ENCODE results near the gene KRTAP10-10. TPM values are rescaled to one million over a fixed set of nuclear protein-coding genes. Genes with fewer than 3 reads are reported as not detected.

KRTAP10-10 gene
- total and polyA plus RNA-seq, 4 donors: not detected

DNA sequence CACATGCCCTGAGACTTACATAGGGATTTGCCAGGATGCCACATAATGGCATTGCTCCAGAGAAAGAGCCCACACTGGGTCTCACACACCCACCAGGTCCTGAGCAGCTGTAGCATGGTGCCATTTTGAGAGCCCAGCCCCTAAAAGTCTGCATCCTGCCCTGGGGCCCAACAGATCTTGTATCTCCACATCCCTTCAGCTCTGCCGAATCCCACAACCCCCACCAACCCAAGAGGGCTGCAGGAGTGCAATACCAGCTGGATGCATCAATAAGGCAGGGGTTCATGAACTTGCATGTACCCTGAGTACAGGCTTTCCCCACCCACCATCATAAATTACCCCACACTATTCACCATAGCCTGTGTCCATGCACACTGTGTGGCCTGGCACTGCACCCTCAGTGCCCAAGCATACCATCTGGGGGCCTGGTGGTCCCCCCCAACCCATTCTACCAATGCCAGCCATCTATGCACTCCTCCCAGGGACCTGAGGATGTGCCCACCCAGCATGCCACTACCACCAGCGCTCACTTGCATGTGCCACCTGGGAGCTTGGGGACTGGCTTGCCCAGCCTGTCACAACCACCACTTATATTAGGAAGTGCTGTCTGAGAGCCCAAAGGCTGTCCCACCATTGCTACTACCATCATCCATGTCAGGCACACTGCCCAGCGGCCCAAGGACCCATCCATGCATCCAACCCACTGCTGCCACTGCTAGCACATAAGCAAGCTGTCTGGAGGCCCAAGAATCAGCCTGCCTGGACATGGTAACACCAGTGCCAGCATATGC, 33.7 kb downstream of the KRTAP10-10 start:
- no peaks in the 10 kb centered on the region for H3K4me1 ChIP-seq (ENCODE audit: control insufficient read depth in 4 of 4, insufficient read depth in 4 of 4, low read length in 3 of 4)
- DNase-seq (ENCODE audit: low spot score): no peak
- TF ChIP-seq FOXA1 (IDR thresholded peaks at IDR 0.05) (no peak), FOXA2 (IDR thresholded peaks at IDR 0.05) (no peak), JUND (IDR thresholded peaks at IDR 0.05) (no peak), GABPA (IDR thresholded peaks at IDR 0.05 in 1 of 2, conservative IDR thresholded peaks at IDR 0.05 in 1 of 2) (no peak), YY1 (IDR thresholded peaks at IDR 0.05) (no peak), NR2F2 (IDR thresholded peaks at IDR 0.05) (no peak), HNF4A (conservative IDR thresholded peaks at IDR 0.05) (no peak), EGR1 (IDR thresholded peaks at IDR 0.05; ENCODE audit: low read depth in 2 of 2) (no peak)
- TF ChIP-seq, protein P1, sequence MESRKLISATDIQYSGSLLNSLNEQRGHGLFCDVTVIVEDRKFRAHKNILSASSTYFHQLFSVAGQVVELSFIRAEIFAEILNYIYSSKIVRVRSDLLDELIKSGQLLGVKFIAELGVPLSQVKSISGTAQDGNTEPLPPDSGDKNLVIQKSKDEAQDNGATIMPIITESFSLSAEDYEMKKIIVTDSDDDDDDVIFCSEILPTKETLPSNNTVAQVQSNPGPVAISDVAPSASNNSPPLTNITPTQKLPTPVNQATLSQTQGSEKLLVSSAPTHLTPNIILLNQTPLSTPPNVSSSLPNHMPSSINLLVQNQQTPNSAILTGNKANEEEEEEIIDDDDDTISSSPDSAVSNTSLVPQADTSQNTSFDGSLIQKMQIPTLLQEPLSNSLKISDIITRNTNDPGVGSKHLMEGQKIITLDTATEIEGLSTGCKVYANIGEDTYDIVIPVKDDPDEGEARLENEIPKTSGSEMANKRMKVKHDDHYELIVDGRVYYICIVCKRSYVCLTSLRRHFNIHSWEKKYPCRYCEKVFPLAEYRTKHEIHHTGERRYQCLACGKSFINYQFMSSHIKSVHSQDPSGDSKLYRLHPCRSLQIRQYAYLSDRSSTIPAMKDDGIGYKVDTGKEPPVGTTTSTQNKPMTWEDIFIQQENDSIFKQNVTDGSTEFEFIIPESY (IDR thresholded peaks at IDR 0.05): no peak
- TF ChIP-seq, protein P2, sequence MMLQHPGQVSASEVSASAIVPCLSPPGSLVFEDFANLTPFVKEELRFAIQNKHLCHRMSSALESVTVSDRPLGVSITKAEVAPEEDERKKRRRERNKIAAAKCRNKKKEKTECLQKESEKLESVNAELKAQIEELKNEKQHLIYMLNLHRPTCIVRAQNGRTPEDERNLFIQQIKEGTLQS (IDR thresholded peaks at IDR 0.05): no peak
- TF ChIP-seq, protein P3, sequence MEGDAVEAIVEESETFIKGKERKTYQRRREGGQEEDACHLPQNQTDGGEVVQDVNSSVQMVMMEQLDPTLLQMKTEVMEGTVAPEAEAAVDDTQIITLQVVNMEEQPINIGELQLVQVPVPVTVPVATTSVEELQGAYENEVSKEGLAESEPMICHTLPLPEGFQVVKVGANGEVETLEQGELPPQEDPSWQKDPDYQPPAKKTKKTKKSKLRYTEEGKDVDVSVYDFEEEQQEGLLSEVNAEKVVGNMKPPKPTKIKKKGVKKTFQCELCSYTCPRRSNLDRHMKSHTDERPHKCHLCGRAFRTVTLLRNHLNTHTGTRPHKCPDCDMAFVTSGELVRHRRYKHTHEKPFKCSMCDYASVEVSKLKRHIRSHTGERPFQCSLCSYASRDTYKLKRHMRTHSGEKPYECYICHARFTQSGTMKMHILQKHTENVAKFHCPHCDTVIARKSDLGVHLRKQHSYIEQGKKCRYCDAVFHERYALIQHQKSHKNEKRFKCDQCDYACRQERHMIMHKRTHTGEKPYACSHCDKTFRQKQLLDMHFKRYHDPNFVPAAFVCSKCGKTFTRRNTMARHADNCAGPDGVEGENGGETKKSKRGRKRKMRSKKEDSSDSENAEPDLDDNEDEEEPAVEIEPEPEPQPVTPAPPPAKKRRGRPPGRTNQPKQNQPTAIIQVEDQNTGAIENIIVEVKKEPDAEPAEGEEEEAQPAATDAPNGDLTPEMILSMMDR (IDR thresholded peaks at IDR 0.05; ENCODE audit: low read depth, low read length, missing input control): no peak
- TF ChIP-seq, protein P4, sequence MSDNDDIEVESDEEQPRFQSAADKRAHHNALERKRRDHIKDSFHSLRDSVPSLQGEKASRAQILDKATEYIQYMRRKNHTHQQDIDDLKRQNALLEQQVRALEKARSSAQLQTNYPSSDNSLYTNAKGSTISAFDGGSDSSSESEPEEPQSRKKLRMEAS (IDR thresholded peaks at IDR 0.05): no peak
- TF ChIP-seq, protein P5, sequence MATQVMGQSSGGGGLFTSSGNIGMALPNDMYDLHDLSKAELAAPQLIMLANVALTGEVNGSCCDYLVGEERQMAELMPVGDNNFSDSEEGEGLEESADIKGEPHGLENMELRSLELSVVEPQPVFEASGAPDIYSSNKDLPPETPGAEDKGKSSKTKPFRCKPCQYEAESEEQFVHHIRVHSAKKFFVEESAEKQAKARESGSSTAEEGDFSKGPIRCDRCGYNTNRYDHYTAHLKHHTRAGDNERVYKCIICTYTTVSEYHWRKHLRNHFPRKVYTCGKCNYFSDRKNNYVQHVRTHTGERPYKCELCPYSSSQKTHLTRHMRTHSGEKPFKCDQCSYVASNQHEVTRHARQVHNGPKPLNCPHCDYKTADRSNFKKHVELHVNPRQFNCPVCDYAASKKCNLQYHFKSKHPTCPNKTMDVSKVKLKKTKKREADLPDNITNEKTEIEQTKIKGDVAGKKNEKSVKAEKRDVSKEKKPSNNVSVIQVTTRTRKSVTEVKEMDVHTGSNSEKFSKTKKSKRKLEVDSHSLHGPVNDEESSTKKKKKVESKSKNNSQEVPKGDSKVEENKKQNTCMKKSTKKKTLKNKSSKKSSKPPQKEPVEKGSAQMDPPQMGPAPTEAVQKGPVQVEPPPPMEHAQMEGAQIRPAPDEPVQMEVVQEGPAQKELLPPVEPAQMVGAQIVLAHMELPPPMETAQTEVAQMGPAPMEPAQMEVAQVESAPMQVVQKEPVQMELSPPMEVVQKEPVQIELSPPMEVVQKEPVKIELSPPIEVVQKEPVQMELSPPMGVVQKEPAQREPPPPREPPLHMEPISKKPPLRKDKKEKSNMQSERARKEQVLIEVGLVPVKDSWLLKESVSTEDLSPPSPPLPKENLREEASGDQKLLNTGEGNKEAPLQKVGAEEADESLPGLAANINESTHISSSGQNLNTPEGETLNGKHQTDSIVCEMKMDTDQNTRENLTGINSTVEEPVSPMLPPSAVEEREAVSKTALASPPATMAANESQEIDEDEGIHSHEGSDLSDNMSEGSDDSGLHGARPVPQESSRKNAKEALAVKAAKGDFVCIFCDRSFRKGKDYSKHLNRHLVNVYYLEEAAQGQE (IDR thresholded peaks at IDR 0.05): no peak
- no peaks in the 10 kb centered on the region for H3K27me3 ChIP-seq (ENCODE audit: control insufficient read depth in 4 of 4, insufficient read depth in 4 of 4, low read length in 3 of 4)
- no peak overlapping the region for H3K27ac ChIP-seq (ENCODE audit: low read depth in 1 of 2, low read length in 2 of 2)
- no peak overlapping the region for H3K4me3 ChIP-seq (ENCODE audit: low read depth in 1 of 3, low read length in 3 of 3)
- WGBS: 74% methylated on average over 3 of the region's 3 CpGs
- H3K36me3 ChIP-seq (ENCODE audit: control insufficient read depth in 4 of 4, insufficient read depth in 3 of 4, low read depth in 1 of 4, low read length in 3 of 4): no peaks in the 10 kb centered on the region
- peaks cover 0 to 8% (median 3%) of the 10 kb centered on the region in 4 donors for H3K9me3 ChIP-seq (ENCODE audit: control insufficient read depth in 4 of 4, low read length in 3 of 4)
- no peak overlapping the region for H3K9ac ChIP-seq (ENCODE audit: low read depth in 1 of 2, low read length in 2 of 2)

DNA sequence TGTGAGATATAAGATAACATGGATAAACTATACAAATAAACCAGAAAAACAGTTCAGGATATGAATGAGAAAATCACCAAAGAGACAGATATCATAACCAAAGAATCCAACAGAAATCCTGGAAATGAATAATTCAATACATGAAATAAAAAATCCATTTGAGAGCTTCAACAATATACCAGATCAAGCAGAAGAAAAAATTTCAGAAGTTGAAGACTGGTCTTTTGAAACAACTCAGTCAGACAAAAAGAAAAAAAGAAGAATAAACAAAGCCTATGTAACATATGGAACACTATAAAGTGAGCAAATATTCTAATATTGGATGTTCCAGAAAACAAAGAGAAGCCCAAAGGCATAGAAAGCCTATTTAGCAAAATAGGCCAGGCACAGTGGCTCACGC, 34.8 kb downstream of the KRTAP10-10 start:
- WGBS: 97% methylated on average over 1 of the region's 1 CpG
- H3K4me3 ChIP-seq (ENCODE audit: low read depth in 1 of 3, low read length in 3 of 3): no peak overlapping the region
- peaks cover 0 to 8% (median 3%) of the 10 kb centered on the region in 4 donors for H3K9me3 ChIP-seq (ENCODE audit: control insufficient read depth in 4 of 4, low read length in 3 of 4)
- no peak overlapping the region for H3K9ac ChIP-seq (ENCODE audit: low read depth in 1 of 2, low read length in 2 of 2)
- no peaks in the 10 kb centered on the region for H3K27me3 ChIP-seq (ENCODE audit: control insufficient read depth in 4 of 4, insufficient read depth in 4 of 4, low read length in 3 of 4)
- H3K27ac ChIP-seq (ENCODE audit: low read depth in 1 of 2, low read length in 2 of 2): no peak overlapping the region
- no peaks in the 10 kb centered on the region for H3K36me3 ChIP-seq (ENCODE audit: control insufficient read depth in 4 of 4, insufficient read depth in 3 of 4, low read depth in 1 of 4, low read length in 3 of 4)
- H3K4me1 ChIP-seq (ENCODE audit: control insufficient read depth in 4 of 4, insufficient read depth in 4 of 4, low read length in 3 of 4): no peaks in the 10 kb centered on the region
- DNase-seq (ENCODE audit: low spot score): no peak
- TF ChIP-seq, protein P5 (IDR thresholded peaks at IDR 0.05): no peak
- TF ChIP-seq TAF1 (conservative IDR thresholded peaks at IDR 0.05) (no peak), HNF4G (IDR thresholded peaks at IDR 0.05) (no peak), HNF4A (conservative IDR thresholded peaks at IDR 0.05) (no peak), SP1 (IDR thresholded peaks at IDR 0.05) (no peak), YY1 (IDR thresholded peaks at IDR 0.05) (no peak), FOXA1 (IDR thresholded peaks at IDR 0.05) (no peak), RXRA (IDR thresholded peaks at IDR 0.05) (no peak), FOXA2 (IDR thresholded peaks at IDR 0.05) (no peak), JUND (IDR thresholded peaks at IDR 0.05) (no peak), NR2F2 (IDR thresholded peaks at IDR 0.05) (no peak)
- TF ChIP-seq, protein P1 (IDR thresholded peaks at IDR 0.05): no peak

All from liver (tissue), 9 donors.